Activated naive CD8-positive, alpha-beta T cell (primary cell): ENCODE data around the gene ORM1.

ENCODE experiments used
- H3K27ac Mint-ChIP-seq: one replicate; pipeline ENCODE4 v1.8.0; 2021; ENCODE audit warnings: mixed read lengths
- H3K27me3 Mint-ChIP-seq: one replicate; pipeline ENCODE4 v1.8.0; 2021; ENCODE audit warnings: mixed read lengths
- H3K36me3 Mint-ChIP-seq: one replicate; pipeline ENCODE4 v1.8.0; 2021; ENCODE audit warnings: mixed read lengths
- H3K4me1 Mint-ChIP-seq: one replicate; pipeline ENCODE4 v1.8.0; 2021; ENCODE audit warnings: low read depth, mixed read lengths
- H3K4me3 Mint-ChIP-seq: one replicate; pipeline ENCODE4 v1.8.0; 2021; ENCODE audit warnings: mild to moderate bottlenecking, mixed read lengths
- H3K9me3 Mint-ChIP-seq: one replicate; pipeline ENCODE4 v1.8.0; 2021; ENCODE audit warnings: low read depth, mixed read lengths

ORM1 gene

GRCh38 chr9:114348906-114349482 lies 26.1 kb downstream of the ORM1 start:
- Mint-ChIP-seq H3K27me3 (no peaks in the 10 kb centered on the region), H3K27ac (peak overlapping the region; percentile 98), H3K36me3 (peaks cover 15% of the 10 kb centered on the region), H3K4me1 (peaks cover 57% of the 10 kb centered on the region), H3K9me3 (no peaks in the 10 kb centered on the region), H3K4me3 (peak overlapping the region; percentile 75)

DNA sequence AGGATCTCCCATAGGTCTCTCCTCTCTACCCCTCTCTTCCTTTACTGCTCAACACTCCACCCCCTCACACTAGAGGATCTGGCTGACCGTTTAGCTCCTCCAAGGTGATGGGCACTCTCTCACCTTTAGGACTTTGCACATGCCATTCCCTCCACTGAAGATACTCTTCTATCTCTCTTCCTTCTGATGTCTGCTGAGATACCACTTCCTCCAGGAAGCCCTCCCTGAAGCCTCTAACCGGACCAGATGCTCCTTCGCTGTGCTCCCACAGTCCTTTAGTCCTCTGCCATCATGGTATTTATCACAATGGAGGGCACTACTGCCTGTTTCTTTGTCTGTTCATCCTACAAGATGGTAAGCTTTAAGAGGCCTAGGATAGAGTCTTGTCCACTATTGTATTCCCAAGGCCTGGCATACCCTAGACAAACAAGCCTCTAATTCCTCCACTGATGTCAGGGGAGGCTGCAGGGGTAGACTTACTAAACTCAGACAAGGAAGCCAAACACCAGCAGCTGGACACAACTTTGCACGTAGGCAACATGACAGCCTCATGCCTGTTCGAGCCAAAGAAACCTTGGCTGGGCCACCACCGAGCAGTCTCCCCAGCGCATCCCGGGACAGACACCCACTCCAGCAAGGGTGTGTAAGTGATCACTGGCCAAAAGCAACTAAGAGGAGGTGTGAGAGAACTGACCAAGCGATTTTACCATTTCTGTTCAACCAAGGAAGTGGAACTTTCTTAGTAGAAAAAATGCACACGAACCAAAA lies 27.0 kb downstream of the ORM1 start:
- peak overlapping the region; percentile 98 for H3K27ac Mint-ChIP-seq
- H3K9me3 Mint-ChIP-seq, result no peaks in the 10 kb centered on the region
- H3K4me1 Mint-ChIP-seq, result peaks cover 60% of the 10 kb centered on the region
- no peaks in the 10 kb centered on the region for H3K27me3 Mint-ChIP-seq
- H3K4me3 Mint-ChIP-seq, result peak overlapping the region; percentile 75
- H3K36me3 Mint-ChIP-seq, result peaks cover 15% of the 10 kb centered on the region

- Mint-ChIP-seq H3K27me3 (no peaks in the 10 kb centered on the region), H3K4me3 (peak overlapping the region; percentile 75), H3K27ac (peak overlapping the region; percentile 98), H3K4me1 (peaks cover 62% of the 10 kb centered on the region), H3K9me3 (no peaks in the 10 kb centered on the region), H3K36me3 (peaks cover 15% of the 10 kb centered on the region)
Observed at GRCh38 chr9:114350636-114351401, 27.9 kb downstream of the ORM1 start.

DNA sequence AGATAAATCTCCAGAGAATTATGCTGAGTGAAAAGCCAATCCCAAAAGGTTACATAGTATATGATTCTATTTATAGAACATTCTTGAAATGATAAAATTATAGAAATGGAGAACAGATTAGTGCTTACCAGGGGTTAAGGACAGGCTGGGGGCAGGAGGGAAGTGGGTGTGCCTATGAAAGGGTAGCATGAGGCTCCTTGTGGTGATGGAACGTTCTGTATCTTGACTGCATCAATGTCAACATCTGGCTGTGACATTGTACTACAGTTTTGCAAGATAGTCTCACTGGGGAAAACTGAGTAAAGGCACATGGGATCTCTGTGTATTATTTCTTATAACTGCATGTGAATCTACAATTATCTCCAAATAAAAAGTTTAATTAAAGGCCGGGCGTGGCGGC lies 29.0 kb downstream of the ORM1 start:
- Mint-ChIP-seq H3K4me3 (no peak overlapping the region), H3K36me3 (peaks cover 12% of the 10 kb centered on the region), H3K27ac (peak overlapping the region; percentile 79), H3K4me1 (peaks cover 62% of the 10 kb centered on the region), H3K9me3 (no peaks in the 10 kb centered on the region), H3K27me3 (no peaks in the 10 kb centered on the region)

DNA sequence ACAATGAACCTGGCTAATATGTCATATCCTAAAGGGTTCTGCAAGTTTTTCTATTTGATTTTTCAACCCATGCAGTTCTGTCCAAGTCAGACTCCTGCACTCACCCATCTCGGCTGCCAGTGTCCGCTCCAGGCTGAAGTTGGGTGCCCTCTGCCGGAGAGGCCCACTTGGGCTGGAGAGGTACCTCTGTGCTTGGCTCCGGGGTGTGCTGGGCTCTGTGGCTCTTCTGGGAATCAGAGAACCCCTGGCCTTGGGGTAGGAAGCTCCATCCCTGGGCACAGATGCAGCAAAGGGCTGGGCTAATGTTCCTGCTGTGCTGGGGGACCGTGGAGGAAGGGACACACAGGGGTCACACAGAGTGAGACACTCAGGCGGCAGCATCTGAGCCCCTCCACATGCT lies 32.9 kb downstream of the ORM1 start:
- no peaks in the 10 kb centered on the region for H3K27me3 Mint-ChIP-seq
- H3K27ac Mint-ChIP-seq, result peak overlapping the region; percentile 88
- H3K36me3 Mint-ChIP-seq, result peaks cover 14% of the 10 kb centered on the region
- H3K4me3 Mint-ChIP-seq, result no peak overlapping the region
- no peaks in the 10 kb centered on the region for H3K9me3 Mint-ChIP-seq
- peaks cover 61% of the 10 kb centered on the region for H3K4me1 Mint-ChIP-seq

DNA sequence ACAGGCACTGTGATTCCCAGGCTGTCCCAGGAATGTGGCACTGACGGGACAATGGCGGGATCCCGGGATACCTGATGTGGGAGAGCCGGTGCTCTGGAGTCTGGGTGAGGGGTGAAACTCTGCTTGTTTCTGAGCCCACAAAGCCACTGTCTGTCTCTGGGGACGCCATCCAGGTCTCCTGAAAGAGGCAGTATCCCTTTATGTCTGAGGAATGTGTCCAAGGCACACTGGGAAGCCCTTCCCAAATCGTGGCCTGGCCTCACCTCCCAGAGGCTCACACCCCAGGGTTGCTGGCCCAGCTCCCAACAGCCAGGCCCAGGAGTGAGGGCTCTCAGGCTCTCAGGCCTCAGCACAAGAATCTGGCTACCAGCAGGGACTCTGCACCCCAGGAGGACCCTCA lies 33.9 kb downstream of the ORM1 start:
- H3K4me3 Mint-ChIP-seq, result no peak overlapping the region
- H3K27me3 Mint-ChIP-seq, result no peaks in the 10 kb centered on the region
- peaks cover 18% of the 10 kb centered on the region for H3K36me3 Mint-ChIP-seq
- peaks cover 63% of the 10 kb centered on the region for H3K4me1 Mint-ChIP-seq
- no peaks in the 10 kb centered on the region for H3K9me3 Mint-ChIP-seq
- peak overlapping the region; percentile 88 for H3K27ac Mint-ChIP-seq

DNA sequence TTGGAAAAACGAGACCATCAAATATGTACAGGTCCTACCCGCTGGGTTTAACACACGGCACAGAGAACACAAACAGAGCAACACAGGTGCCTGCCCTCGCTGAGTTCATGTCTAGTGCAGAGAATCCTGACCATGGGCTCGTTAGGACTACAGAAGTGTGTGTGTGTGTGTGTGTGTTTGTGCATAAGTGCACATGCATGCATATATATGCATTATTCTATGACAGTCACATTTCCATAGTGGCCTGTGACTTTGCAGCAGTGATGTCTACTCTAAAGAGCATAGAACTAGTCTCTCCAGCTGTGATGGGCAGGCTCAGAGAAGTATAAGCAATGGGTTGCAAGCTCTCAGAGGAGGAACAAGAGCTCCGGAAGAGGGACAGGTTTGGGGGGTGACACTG lies 34.5 kb downstream of the ORM1 start:
- H3K4me1 Mint-ChIP-seq, result peaks cover 58% of the 10 kb centered on the region
- peak overlapping the region; percentile 88 for H3K27ac Mint-ChIP-seq
- no peaks in the 10 kb centered on the region for H3K9me3 Mint-ChIP-seq
- H3K4me3 Mint-ChIP-seq, result no peak overlapping the region
- peaks cover 18% of the 10 kb centered on the region for H3K36me3 Mint-ChIP-seq
- H3K27me3 Mint-ChIP-seq, result no peaks in the 10 kb centered on the region

DNA sequence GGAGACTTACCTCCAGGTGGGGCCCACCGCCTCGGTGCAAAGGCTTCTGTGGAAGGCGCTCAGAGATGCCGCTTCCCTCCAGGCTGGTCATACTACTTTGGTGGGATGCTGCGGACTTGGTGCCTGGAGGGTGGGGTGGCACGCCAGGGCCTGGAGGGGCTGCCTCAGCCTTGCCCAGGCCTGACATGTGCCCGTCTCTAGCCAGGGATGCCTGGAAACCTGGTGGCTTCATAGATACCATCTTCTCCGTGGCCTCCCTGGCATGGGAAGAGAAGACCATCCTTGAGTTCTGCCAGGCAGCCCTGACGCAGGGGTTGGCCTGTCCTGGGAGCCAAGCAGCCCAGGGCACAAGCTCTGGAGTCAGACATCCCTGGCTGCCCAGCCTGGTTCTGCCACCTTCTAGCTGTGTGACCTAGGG lies 35.0 kb downstream of the ORM1 start:
- H3K36me3 Mint-ChIP-seq, result peaks cover 19% of the 10 kb centered on the region
- peak overlapping the region; percentile 88 for H3K27ac Mint-ChIP-seq
- H3K9me3 Mint-ChIP-seq, result no peaks in the 10 kb centered on the region
- H3K4me3 Mint-ChIP-seq, result no peak overlapping the region
- H3K4me1 Mint-ChIP-seq, result peaks cover 61% of the 10 kb centered on the region
- H3K27me3 Mint-ChIP-seq, result no peaks in the 10 kb centered on the region

GRCh38 chr9:114359801-114360200 lies 36.9 kb downstream of the ORM1 start:
- H3K4me1 Mint-ChIP-seq, result peaks cover 70% of the 10 kb centered on the region
- peak overlapping the region; percentile 95 for H3K27ac Mint-ChIP-seq
- H3K4me3 Mint-ChIP-seq, result no peak overlapping the region
- H3K27me3 Mint-ChIP-seq, result no peaks in the 10 kb centered on the region
- peaks cover 32% of the 10 kb centered on the region for H3K36me3 Mint-ChIP-seq
- no peaks in the 10 kb centered on the region for H3K9me3 Mint-ChIP-seq

DNA sequence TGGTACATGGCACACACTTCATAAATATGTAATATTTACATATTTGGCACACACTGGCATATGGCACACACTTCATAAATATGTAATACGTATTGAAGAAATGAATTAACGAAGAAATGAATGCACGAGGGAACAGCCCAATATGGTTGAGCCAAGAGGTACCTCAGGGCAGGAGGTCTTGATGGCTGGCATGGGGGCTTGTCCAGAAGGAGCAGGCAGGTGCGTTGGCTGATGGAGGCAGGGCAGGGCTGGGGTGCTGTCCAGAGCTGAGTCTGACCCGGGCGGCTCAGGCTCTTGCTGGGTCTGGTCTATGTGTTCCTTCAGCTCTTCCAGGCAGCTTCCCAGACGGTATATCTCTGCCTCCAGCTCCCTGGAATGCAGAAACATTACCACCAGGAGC lies 38.6 kb downstream of the ORM1 start:
- Mint-ChIP-seq H3K4me1 (peaks cover 81% of the 10 kb centered on the region), H3K36me3 (peaks cover 40% of the 10 kb centered on the region), H3K27me3 (no peaks in the 10 kb centered on the region), H3K4me3 (no peak overlapping the region), H3K9me3 (no peaks in the 10 kb centered on the region), H3K27ac (peak overlapping the region; percentile 95)

GRCh38 chr9:114362394-114362793 lies 39.5 kb downstream of the ORM1 start:
- peaks cover 83% of the 10 kb centered on the region for H3K4me1 Mint-ChIP-seq
- no peaks in the 10 kb centered on the region for H3K27me3 Mint-ChIP-seq
- peak overlapping the region; percentile 95 for H3K27ac Mint-ChIP-seq
- no peak overlapping the region for H3K4me3 Mint-ChIP-seq
- H3K36me3 Mint-ChIP-seq, result peaks cover 42% of the 10 kb centered on the region
- no peaks in the 10 kb centered on the region for H3K9me3 Mint-ChIP-seq

- Mint-ChIP-seq H3K4me3 (peak overlapping the region; percentile 59), H3K4me1 (peaks cover 87% of the 10 kb centered on the region), H3K27me3 (no peaks in the 10 kb centered on the region), H3K27ac (peak overlapping the region; percentile 95), H3K36me3 (peaks cover 36% of the 10 kb centered on the region), H3K9me3 (no peaks in the 10 kb centered on the region)
Observed at GRCh38 chr9:114363424-114363823, 40.5 kb downstream of the ORM1 start.

- H3K27ac Mint-ChIP-seq, result peak overlapping the region; percentile 95
Observed at GRCh38 chr9:114364134-114365041, 41.5 kb downstream of the ORM1 start.

GRCh38 chr9:114365194-114365593 lies 42.3 kb downstream of the ORM1 start:
- Mint-ChIP-seq H3K4me3 (peak overlapping the region; percentile 42), H3K9me3 (no peaks in the 10 kb centered on the region)

More at GRCh38 chr9:114364134-114365041, 41.5 kb downstream of the ORM1 start:
- Mint-ChIP-seq H3K36me3 (peaks cover 35% of the 10 kb centered on the region), H3K4me1 (peaks cover 88% of the 10 kb centered on the region), H3K9me3 (no peaks in the 10 kb centered on the region), H3K4me3 (peak overlapping the region; percentile 59), H3K27me3 (no peaks in the 10 kb centered on the region)

More at GRCh38 chr9:114365194-114365593, 42.3 kb downstream of the ORM1 start:
- peak overlapping the region; percentile 95 for H3K27ac Mint-ChIP-seq
- peaks cover 38% of the 10 kb centered on the region for H3K36me3 Mint-ChIP-seq
- no peaks in the 10 kb centered on the region for H3K27me3 Mint-ChIP-seq
- H3K4me1 Mint-ChIP-seq, result peaks cover 88% of the 10 kb centered on the region
